Activated naive CD4-positive, alpha-beta T cell treated with Interleukin-2 at 50 U/mL for 16 hours (primary cell): ENCODE results near the gene RAPSN.

Experiments
- DNase-seq: peaks from one replicate; pipeline ENCODE4 v3.0.0-alpha.2; 2020

The RAPSN gene

GRCh38 chr11:47431356-47432083 is 17.4 kb downstream of the RAPSN start:
- DNase-seq: no peak

GRCh38 chr11:47430524-47430923 is 18.4 kb downstream of the RAPSN start:
- no peak for DNase-seq

- peak; percentile 99 for DNase-seq
These were observed 22.6 kb downstream of the RAPSN start, which contains the start of gene PSMC3 for GRCh38 chr11:47426062-47426956. PSMC3 (minus strand) TSS chr11:47426439; CDS start chr11:47426279, 160 bp downstream.

- DNase-seq: no peak
These were observed 23.3 kb downstream of the RAPSN start for GRCh38 chr11:47425611-47426010.

- DNase-seq: no peak
These were observed 30.3 kb downstream of the RAPSN start for GRCh38 chr11:47418454-47419259.

- no peak for DNase-seq
These were observed 31.2 kb downstream of the RAPSN start for GRCh38 chr11:47417712-47418111.

- DNase-seq: no peak
These were observed 32.9 kb downstream of the RAPSN start for GRCh38 chr11:47415949-47416472.

- DNase-seq: no peak
These were observed 33.7 kb downstream of the RAPSN start for GRCh38 chr11:47415091-47415854.

GRCh38 chr11:47414685-47415070 is 34.3 kb downstream of the RAPSN start:
- DNase-seq: no peak

GRCh38 chr11:47413908-47414684 is 34.8 kb downstream of the RAPSN start:
- DNase-seq: no peak

- DNase-seq: no peak
These were observed 35.6 kb downstream of the RAPSN start for GRCh38 chr11:47413351-47413750.

- peak; percentile 67 for DNase-seq
These were observed 36.8 kb downstream of the RAPSN start for GRCh38 chr11:47411884-47412746.

- no peak for DNase-seq
These were observed 38.3 kb downstream of the RAPSN start for GRCh38 chr11:47410370-47411264.

- DNase-seq: no peak
These were observed 39.2 kb downstream of the RAPSN start for GRCh38 chr11:47409440-47410369.

- no peak for DNase-seq
These were observed 40.1 kb downstream of the RAPSN start for GRCh38 chr11:47408598-47409439.

GRCh38 chr11:47407746-47408590 is 41.0 kb downstream of the RAPSN start, which contains the start of gene SLC39A13:
SLC39A13 (plus strand) TSS chr11:47408590; CDS start chr11:47410095, 1,505 bp downstream.
- peak; percentile 91 for DNase-seq
